H9 (cell line): ENCODE measurements around the gene CTIF. TPM values are rescaled to one million over a fixed set of nuclear protein-coding genes. Genes with fewer than 3 reads are reported as not detected.

Source experiments
- DNase-seq: peaks from one replicate; pipeline ENCODE4 v3.0.0-alpha.2; 2017
- H2AFZ ChIP-seq: one replicate; pipeline ENCODE4 v1.6.1; 2013; ENCODE audit warnings: mild to moderate bottlenecking, low read length, control low read depth, moderate library complexity
- H2AK5ac ChIP-seq: 2 replicates; pipeline ENCODE4 v1.6.1; 2013; ENCODE audit warnings: low read length, control low read depth, mixed read lengths; ENCODE audit not compliant: insufficient read length
- H2BK120ac ChIP-seq: one replicate; pipeline ENCODE4 v1.6.1; 2013; ENCODE audit warnings: low read depth, mild to moderate bottlenecking, low read length, control low read depth, inconsistent platforms; ENCODE audit not compliant: poor library complexity, severe bottlenecking
- H2BK12ac ChIP-seq: 2 replicates; pipeline ENCODE4 v1.6.1; 2013; ENCODE audit warnings: low read length, control low read depth, mixed read lengths, low read depth; ENCODE audit not compliant: insufficient read length
- H2BK15ac ChIP-seq: 2 replicates; pipeline ENCODE4 v1.6.1; 2013; ENCODE audit warnings: low read depth, low read length, control low read depth
- H2BK20ac ChIP-seq: one replicate; pipeline ENCODE4 v1.6.1; 2013; ENCODE audit warnings: low read depth, mild to moderate bottlenecking, low read length, control low read depth, inconsistent platforms; ENCODE audit not compliant: poor library complexity, severe bottlenecking
- H2BK5ac ChIP-seq: 2 replicates; pipeline ENCODE4 v1.6.1; 2013; ENCODE audit warnings: low read length, control low read depth, mixed read lengths; ENCODE audit not compliant: insufficient read length
- H3K14ac ChIP-seq: 2 replicates; pipeline ENCODE4 v1.6.1; 2013; ENCODE audit warnings: low read length, control low read depth; ENCODE audit not compliant: insufficient read depth
- H3K18ac ChIP-seq: 2 replicates; pipeline ENCODE4 v1.6.1; 2013; ENCODE audit warnings: low read depth, mild to moderate bottlenecking, mixed read lengths, low read length, control low read depth; ENCODE audit not compliant: insufficient read length
- H3K23ac ChIP-seq: 2 replicates; pipeline ENCODE4 v1.6.1; 2013; ENCODE audit warnings: low read length, control low read depth, mixed read lengths, low read depth; ENCODE audit not compliant: insufficient read length
- H3K23me2 ChIP-seq: 2 replicates; pipeline ENCODE4 v1.6.1; 2013; ENCODE audit warnings: low read depth, mild to moderate bottlenecking, mixed read lengths, low read length, control low read depth; ENCODE audit not compliant: insufficient read length, poor library complexity, severe bottlenecking
- H3K27ac ChIP-seq: 2 replicates; pipeline ENCODE4 v1.5.1; 2013; ENCODE audit warnings: low read length, control low read depth, mixed read lengths, low read depth; ENCODE audit not compliant: insufficient read length
- H3K27me3 ChIP-seq: 2 replicates; pipeline ENCODE4 v1.6.1; 2013; ENCODE audit warnings: low read length, control low read depth, inconsistent platforms; ENCODE audit not compliant: insufficient read depth
- H3K4ac ChIP-seq: 2 replicates; pipeline ENCODE4 v1.6.1; 2013; ENCODE audit warnings: low read depth, mild to moderate bottlenecking, control low read depth, inconsistent platforms, low read length, moderate library complexity
- H3K4me1 ChIP-seq: 2 replicates; pipeline ENCODE4 v1.6.1; 2013; ENCODE audit warnings: low read length, control low read depth, inconsistent platforms; ENCODE audit not compliant: insufficient read depth
- H3K4me2 ChIP-seq: 2 replicates; pipeline ENCODE4 v1.6.1; 2013; ENCODE audit warnings: low read length, control low read depth, mixed read lengths; ENCODE audit not compliant: insufficient read length, insufficient read depth
- H3K56ac ChIP-seq: 2 replicates; pipeline ENCODE4 v1.6.1; 2013; ENCODE audit warnings: low read depth, mild to moderate bottlenecking, mixed read lengths, low read length, control low read depth; ENCODE audit not compliant: insufficient read length
- H3K79me1 ChIP-seq: 2 replicates; pipeline ENCODE4 v1.6.1; 2013; ENCODE audit warnings: low read depth, mild to moderate bottlenecking, moderate library complexity, low read length, control low read depth, inconsistent platforms; ENCODE audit not compliant: insufficient read depth, poor library complexity, severe bottlenecking
- H3K79me2 ChIP-seq: 2 replicates; pipeline ENCODE4 v1.6.1; 2013; ENCODE audit warnings: low read length, control low read depth, inconsistent platforms; ENCODE audit not compliant: insufficient read depth
- H3K9ac ChIP-seq: 2 replicates; pipeline ENCODE4 v1.6.1; 2013; ENCODE audit warnings: low read length, control low read depth, mixed read lengths; ENCODE audit not compliant: insufficient read length; ENCODE audit errors: extremely low read depth
- H3K9me3 ChIP-seq: one replicate; pipeline ENCODE4 v1.6.1; 2013; ENCODE audit warnings: low read depth, low read length, inconsistent platforms; ENCODE audit not compliant: control insufficient read depth
- H3T11ph ChIP-seq: one replicate; pipeline ENCODE4 v1.6.1; 2013; ENCODE audit warnings: mild to moderate bottlenecking, low read length, control low read depth, inconsistent platforms
- H4K20me1 ChIP-seq: one replicate; pipeline ENCODE4 v1.6.1; 2013; ENCODE audit not compliant: control insufficient read depth, insufficient read length, insufficient read depth
- H4K5ac ChIP-seq: 2 replicates; pipeline ENCODE4 v1.6.1; 2013; ENCODE audit warnings: low read depth, mild to moderate bottlenecking, mixed read lengths, low read length, control low read depth; ENCODE audit not compliant: insufficient read length
- H4K8ac ChIP-seq: replicated peaks from 2 replicates; pipeline ENCODE4 v1.6.1; 2013; ENCODE audit warnings: low read length, control low read depth, mixed read lengths, low read depth; ENCODE audit not compliant: insufficient read length
- H4K91ac ChIP-seq: 2 replicates; pipeline ENCODE4 v1.6.1; 2013; ENCODE audit warnings: low read depth, mild to moderate bottlenecking, moderate library complexity, mixed read lengths, low read length, control low read depth; ENCODE audit not compliant: insufficient read length
- H3K27ac Mint-ChIP-seq, 3 experiments: 2 replicates in 2 of 3; 3 replicates in 1 of 3; pipeline ENCODE4 v1.8.0; 2020 to 2021; ENCODE audit warnings: mixed read lengths in 3 of 3, mild to moderate bottlenecking in 1 of 3, moderate library complexity in 1 of 3
- H3K27me3 Mint-ChIP-seq: 2 replicates; pipeline ENCODE4 v1.8.0; 2021; ENCODE audit warnings: low read depth, mild to moderate bottlenecking, moderate library complexity, mixed read lengths
- H3K36me3 Mint-ChIP-seq, 3 experiments: 2 replicates in 2 of 3; 3 replicates in 1 of 3; pipeline ENCODE4 v1.8.0; 2020 to 2021; ENCODE audit warnings: low read depth in 3 of 3, mixed read lengths in 3 of 3; ENCODE audit not compliant: insufficient read depth in 1 of 3
- H3K4me1 Mint-ChIP-seq, 2 experiments: 2 replicates each; pipeline ENCODE4 v1.8.0; 2020; ENCODE audit warnings: mixed read lengths in 2 of 2
- H3K4me3 Mint-ChIP-seq, 2 experiments: 2 replicates in 1 of 2; 3 replicates in 1 of 2; pipeline ENCODE4 v1.8.0; 2020 to 2021; ENCODE audit warnings: mild to moderate bottlenecking in 2 of 2, mixed read lengths in 2 of 2, moderate library complexity in 1 of 2
- H3K9me3 Mint-ChIP-seq, 2 experiments: 2 replicates in 1 of 2; 3 replicates in 1 of 2; pipeline ENCODE4 v1.8.0; 2020; ENCODE audit warnings: mild to moderate bottlenecking in 2 of 2, mixed read lengths in 2 of 2, moderate library complexity in 1 of 2
- CTCF ChIP-seq: fragments of 200-600 bp; sonication (generic); conservative IDR thresholded peaks from 3 replicates; pipeline ENCODE4 v1.8.0; 2021; ENCODE audit warnings: antibody characterized with exemption, mild to moderate bottlenecking
- WGBS: extraction: QIAGEN DNeasy Blood & Tissue Kit; methylation state at CpG from one replicate; pipeline ENCODE4 v1.1.7; 2013; ENCODE audit warnings: missing lambda C conversion rate, low lambda C conversion rate, mixed read lengths; ENCODE audit not compliant: insufficient read length; ENCODE audit errors: extremely low coverage; 5-methylcytosine and 5-hydroxymethylcytosine counted together
- total RNA-seq: library from RNA; stranded (reverse); gene quantifications from 2 replicates; pipeline ENCODE4 v1.2.1, GENCODE V29; 2021

CTIF gene
- total RNA-seq, 1 experiment from 2014 or later, result 15.8 TPM

- H2BK20ac ChIP-seq, result no peak overlapping the region
- H3K14ac ChIP-seq, result no peak overlapping the region
- Mint-ChIP-seq H3K36me3 (peaks cover 9 to 13% (median 12%) of the 10 kb centered on the region in 3 experiments), H3K9me3 (peaks cover 13% of the 10 kb centered on the region in 2 experiments; a peak in 4 of 5 replicates), H3K4me3 (no peak overlapping the region), H3K27ac (no peak overlapping the region; a peak in 1 of 7 replicates), H3K27me3 (no peaks in the 10 kb centered on the region; the same call in 1 of the 2 replicates), H3K4me1 (peaks cover 33 to 34% of the 10 kb centered on the region in 2 experiments)
- no peak overlapping the region for H4K5ac ChIP-seq
- H3K4ac ChIP-seq, result no peak overlapping the region
- TF ChIP-seq CTCF, result no peak
- H2AFZ ChIP-seq, result no peak overlapping the region
- H3K56ac ChIP-seq, result no peak overlapping the region
- no peak overlapping the region for H3K27ac ChIP-seq
- no peaks in the 10 kb centered on the region for H3K9me3 ChIP-seq
- H4K20me1 ChIP-seq, result no peaks in the 10 kb centered on the region
- no peak overlapping the region for H3T11ph ChIP-seq
- H3K23ac ChIP-seq, result no peak overlapping the region
- H2AK5ac ChIP-seq, result no peak overlapping the region
- no peak overlapping the region for H4K91ac ChIP-seq
- H3K18ac ChIP-seq, result no peak overlapping the region
- DNase-seq, result no peak
- H3K4me1 ChIP-seq, result no peaks in the 10 kb centered on the region
- H3K27me3 ChIP-seq, result no peaks in the 10 kb centered on the region
- no CpG with 5 or more reads among the region's 1 CpG for WGBS
- no peaks in the 10 kb centered on the region for H3K79me1 ChIP-seq
- H2BK15ac ChIP-seq, result no peak overlapping the region
- H3K79me2 ChIP-seq, result no peaks in the 10 kb centered on the region
- H2BK12ac ChIP-seq, result no peak overlapping the region
- no peak overlapping the region for H3K9ac ChIP-seq
- H4K8ac ChIP-seq, result no peak overlapping the region
- no peaks in the 10 kb centered on the region for H3K23me2 ChIP-seq
- H3K4me2 ChIP-seq, result no peak overlapping the region
- H2BK120ac ChIP-seq, result no peak overlapping the region
- H2BK5ac ChIP-seq, result no peak overlapping the region
These were observed 27.8 kb downstream of the CTIF start for GRCh38 chr18:48566589-48566988.
